Heart left ventricle (tissue), 16 donors: ENCODE measurements around the gene SMAGP. TPM values are rescaled to one million over a fixed set of nuclear protein-coding genes. Genes with fewer than 3 reads are reported as not detected.

ENCODE experiments used
- ATAC-seq, 4 donors: fragments of 200-7000 bp; cut with Tn5 transposase; one replicate each; pipeline ENCODE4 v1.9.1; 2020 to 2022; ENCODE audit warnings: moderate library complexity in 4 of 4, mild to moderate bottlenecking in 3 of 4, moderate number of reproducible peaks in 1 of 4
- DNase-seq, 5 donors: peaks; one replicate each; pipeline ENCODE4 v3.0.0-alpha.2; 2020
- H3K27ac ChIP-seq, 12 donors: fragments of 200-600 bp; sonication (generic) in 4 of 12; one replicate each; pipeline versions ENCODE4 v1.5.0 to v1.8.0; 2016 to 2022; ENCODE audit warnings: mild to moderate bottlenecking in 2 of 12
- H3K27me3 ChIP-seq, 9 donors: fragments of 200-600 bp; sonication (generic) in 2 of 9; one replicate each; pipeline versions ENCODE4 v1.5.1 to v1.8.0; 2016 to 2022; ENCODE audit warnings: mild to moderate bottlenecking in 3 of 9
- H3K36me3 ChIP-seq, 9 donors: fragments of 200-600 bp; sonication (generic) in 2 of 9; one replicate each; pipeline versions ENCODE4 v1.5.0 to v1.8.0; 2018 to 2022; ENCODE audit warnings: mild to moderate bottlenecking in 2 of 9
- H3K4me1 ChIP-seq, 12 donors: fragments of 200-600 bp; sonication (generic) in 4 of 12; one replicate each; pipeline versions ENCODE4 v1.5.0 to v1.8.0; 2016 to 2022; ENCODE audit warnings: mild to moderate bottlenecking in 3 of 12
- H3K4me3 ChIP-seq, 12 donors: fragments of 200-600 bp; sonication (generic) in 4 of 12; one replicate each; pipeline versions ENCODE4 v1.5.0 to v1.8.0; 2017 to 2022; ENCODE audit warnings: mild to moderate bottlenecking in 9 of 12, moderate library complexity in 4 of 12
- H3K9me3 ChIP-seq, 12 donors: fragments of 200-600 bp; sonication (generic) in 4 of 12; one replicate each; pipeline versions ENCODE4 v1.5.0 to v1.8.0; 2016 to 2022; ENCODE audit warnings: mild to moderate bottlenecking in 1 of 12
- CTCF ChIP-seq, 12 donors: fragments of 200-600 bp; sonication (generic) in 4 of 12; IDR thresholded peaks; one replicate each; pipeline versions ENCODE4 v1.5.0 to v1.8.0; 2018 to 2022; ENCODE audit warnings: antibody characterized with exemption in 12 of 12, mild to moderate bottlenecking in 5 of 12
- POLR2A ChIP-seq, 2 donors: fragments of 450-650 bp; IDR thresholded peaks; one replicate each; pipeline ENCODE4 v1.6.1; 2017; ENCODE audit warnings: antibody characterized with exemption in 2 of 2, mild to moderate bottlenecking in 2 of 2, moderate library complexity in 2 of 2
- WGBS, 4 donors: extraction: QIAGEN DNeasy Blood & Tissue Kit in 2 of 4; methylation state at CpG; one replicate each; pipeline versions ENCODE4 v1.1.5 to v1.1.7; 2013 to 2018; 5-methylcytosine and 5-hydroxymethylcytosine counted together
- intact Hi-C, 10 donors: fragments of 100-400 bp; cut with DNase I; formaldehyde crosslinking; loops; one replicate each; pipeline versions ENCODE4 v1.11.1 to v1.14.2; 2022
- polyA plus RNA-seq, 2 donors: library from polyadenylated mRNA; stranded (reverse); fragments of 200-250 nt; gene quantifications; one replicate each; pipeline ENCODE4 v1.2.3, GENCODE V29; 2013
- total RNA-seq, 9 donors: library from RNA; depleted of rRNA in 2 of 9; stranded (reverse); fragments of >200 nt in 2 of 9; fragmentation: NEBNext Ultra II Directional in 3 of 9; extraction: Animal tissue kit (Norgen Biotek cat#: 25700) in 3 of 9; gene quantifications; one replicate each; pipeline versions ENCODE4 v1.1.0 to v1.2.4, GENCODE V29; 2016 to 2023
- donor health status: ischemic (EF 13 %, LVEDD 7.1; RV severe dilation, severe dysfunction).
- donor health status: healthy with polysubstance abuse.
- donor health status: DM: no; HTN: yes; CAD: no.
- donor health status: DM: no; HTN: no; CAD: no.
- donor health status: ischemic (EF 25% LVEDD 6.9; RV normal size, moderate dysfunction).
- donor health status: ischemic (EF 25% LVEDD 5.7; RV mildly dilated, moderate dysfunction).
- donor health status: healthy.
- donor health status: DM: yes; HTN: yes; CAD: no.
- donor health status: ischemic (EF 35%, LVEDD 5.7; RV mildly dilated, moderate dysfunction).
- donor health status: nonischemic (EF 11% LVEDD 7.7; RV severe dilation, severe dysfunction).
- donor health status: DM: yes; HTN: yes; CAD: no.
- donor health status: PGD.
- donor health status: ischemic (EF 29% LVEDD 5.4; RV normal size, mild dysfunction).
- donor health status: nonischemic (EF 23%, LVEDD 6.1; RV moderate dilation, normal function).

SMAGP gene
- total and polyA plus RNA-seq, 11 donors: 2.0 to 8.4 (median 3.7) TPM

GRCh38 chr12:51242876-51243275 is 27.3 kb downstream of the SMAGP start:
- intact Hi-C loops: loop anchor here in 5 of 10 donors (2.0 to 10.0 kb wide), 4 partner anchors 26 to 198 kb away; partner anchors contain the start of genes LETMD1 (in 3 of the 5) and CSRNP2 (in 1 of the 5)
- Histone ChIP-seq H3K36me3 (peaks cover 0 to 62% (median 45%) of the 10 kb centered on the region in 9 donors), H3K27me3 (no peaks in the 10 kb centered on the region), H3K4me1 (peaks cover 0 to 86% (median 42%) of the 10 kb centered on the region in 12 donors), H3K9me3 (no peaks in the 10 kb centered on the region), H3K4me3 (no peak overlapping the region), H3K27ac (peak overlapping the region in 1 of 12 donors; percentile 100)
- TF ChIP-seq CTCF (IDR thresholded peaks at IDR 0.05) (no peak), POLR2A (IDR thresholded peaks at IDR 0.05) (no peak)
- ATAC-seq (no peak), DNase-seq (no peak)
- WGBS, 4 donors: 64 to 73% (median 69%) methylated on average over 7 of the region's 7 CpGs

- WGBS, 4 donors: 76 to 83% (median 77%) methylated on average over 7 of the region's 7 CpGs
- ATAC-seq (no peak), DNase-seq (peak; percentile 16 to 67 (median 39))
- Histone ChIP-seq H3K4me3 (no peak overlapping the region), H3K9me3 (no peaks in the 10 kb centered on the region), H3K27ac (peak overlapping the region in 1 of 12 donors; percentile 100), H3K27me3 (no peaks in the 10 kb centered on the region), H3K4me1 (peaks cover 0 to 80% (median 36%) of the 10 kb centered on the region in 12 donors), H3K36me3 (peaks cover 0 to 62% (median 45%) of the 10 kb centered on the region in 9 donors)
- intact Hi-C loops: loop anchor here in 5 of 10 donors (2.0 to 10.0 kb wide), 4 partner anchors 27 to 197 kb away; partner anchors contain the start of genes LETMD1 (in 3 of the 5) and CSRNP2 (in 1 of the 5)
- TF ChIP-seq POLR2A (IDR thresholded peaks at IDR 0.05) (no peak), CTCF (IDR thresholded peaks at IDR 0.05) (no peak)
Observed at GRCh38 chr12:51242120-51242519, 28.1 kb downstream of the SMAGP start.

- H3K27ac ChIP-seq: peak overlapping the region in 2 of 12 donors; percentile 100
- intact Hi-C loops: loop anchor here in 4 of 10 donors (5.0 to 10.0 kb wide), 3 partner anchors 156 to 196 kb away; partner anchors contain the start of genes LETMD1 (in 3 of the 4) and CSRNP2 (in 1 of the 4)
- no peak for ATAC-seq
Observed at GRCh38 chr12:51240971-51241370, 29.2 kb downstream of the SMAGP start.

More at GRCh38 chr12:51240971-51241370, 29.2 kb downstream of the SMAGP start:
- no peaks in the 10 kb centered on the region for H3K27me3 ChIP-seq
- peaks cover 0 to 61% (median 45%) of the 10 kb centered on the region in 9 donors for H3K36me3 ChIP-seq
- 46 to 59% (median 55%) methylated on average over 2 of the region's 2 CpGs for WGBS, 4 donors
- TF ChIP-seq CTCF (IDR thresholded peaks at IDR 0.05) (no peak), POLR2A (IDR thresholded peaks at IDR 0.05) (no peak)
- DNase-seq: no peak
- H3K9me3 ChIP-seq: no peaks in the 10 kb centered on the region
- peaks cover 0 to 68% (median 29%) of the 10 kb centered on the region in 12 donors for H3K4me1 ChIP-seq
- peak overlapping the region in 5 of 12 donors; percentile 63 to 100 (median 100) for H3K4me3 ChIP-seq
